Left ventricle myocardium inferior (tissue), 1 donor: ENCODE data around the gene GPR158. TPM values are rescaled to one million over a fixed set of nuclear protein-coding genes. Genes with fewer than 3 reads are reported as not detected.

Experiments
- DNase-seq: peaks from one replicate; pipeline ENCODE4 v3.0.0-alpha.2; 2020
- H3K27ac ChIP-seq: fragments of 200-600 bp; replicated peaks from 2 replicates; pipeline ENCODE4 v1.8.0; 2021
- H3K27me3 ChIP-seq: fragments of 200-600 bp; 2 replicates; pipeline ENCODE4 v1.8.0; 2021; ENCODE audit warnings: low read depth
- H3K36me3 ChIP-seq: fragments of 200-600 bp; 2 replicates; pipeline ENCODE4 v1.8.0; 2021
- H3K4me1 ChIP-seq: fragments of 200-600 bp; 2 replicates; pipeline ENCODE4 v1.8.0; 2021
- H3K4me3 ChIP-seq: fragments of 200-600 bp; 2 replicates; pipeline ENCODE4 v1.8.0; 2021; ENCODE audit warnings: mild to moderate bottlenecking, moderate library complexity
- H3K9me3 ChIP-seq: fragments of 200-600 bp; replicated peaks from 2 replicates; pipeline ENCODE4 v1.8.0; 2021
- intact Hi-C: fragments of 100-400 bp; cut with micrococcal nuclease; formaldehyde crosslinking; loops from one replicate; pipeline ENCODE4 v1.11.0; 2022
- total RNA-seq: library from RNA; stranded (reverse); fragmentation: NEBNext Ultra II Directional; extraction: Animal tissue kit (Norgen Biotek cat#: 25700); gene quantifications from one replicate; pipeline ENCODE4 v1.2.1, GENCODE V29; 2021
- TF ChIP-seq, protein P1 (sequence below): fragments of 200-600 bp; IDR thresholded peaks from 2 replicates; pipeline ENCODE4 v1.8.0; 2021; ENCODE audit warnings: antibody characterized with exemption, mild to moderate bottlenecking, borderline replicate concordance
- donor health status: DM: no; HTN: yes; CAD: no; lungs with severe emphysema.

GPR158 gene
- total RNA-seq, 1 donor from 2014 or later = not detected

DNA sequence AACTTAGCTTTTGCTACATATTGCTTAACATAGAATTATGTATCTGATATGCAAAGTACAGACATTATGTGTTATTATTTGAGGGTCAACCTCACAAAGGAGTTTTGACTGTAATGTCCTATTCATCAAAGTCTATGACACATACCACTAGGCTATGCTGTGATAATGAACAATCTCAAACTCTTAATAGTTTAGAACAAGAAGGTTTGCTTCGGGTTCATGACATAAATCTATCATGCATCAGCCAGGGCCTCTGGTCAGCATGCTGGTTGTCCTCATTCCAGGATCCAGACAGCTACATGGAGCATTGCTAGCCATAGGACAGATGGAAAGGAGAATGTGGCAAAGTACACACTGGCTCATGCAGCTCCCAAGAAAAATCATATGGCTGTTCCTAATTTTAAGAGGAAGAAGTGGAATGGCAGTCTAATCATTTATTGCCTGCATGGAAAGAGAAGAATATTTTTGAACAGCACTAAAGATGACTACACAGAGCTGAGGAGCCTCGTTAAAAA lies 332.1 kb downstream of the GPR158 start:
- Histone ChIP-seq H3K27ac (no peak overlapping the region), H3K9me3 (no peaks in the 10 kb centered on the region), H3K27me3 (no peaks in the 10 kb centered on the region), H3K36me3 (no peaks in the 10 kb centered on the region), H3K4me3 (no peak overlapping the region), H3K4me1 (peaks cover 8% of the 10 kb centered on the region)
- no peak for DNase-seq
- intact Hi-C loops = no loop called here
- TF ChIP-seq, protein P1, sequence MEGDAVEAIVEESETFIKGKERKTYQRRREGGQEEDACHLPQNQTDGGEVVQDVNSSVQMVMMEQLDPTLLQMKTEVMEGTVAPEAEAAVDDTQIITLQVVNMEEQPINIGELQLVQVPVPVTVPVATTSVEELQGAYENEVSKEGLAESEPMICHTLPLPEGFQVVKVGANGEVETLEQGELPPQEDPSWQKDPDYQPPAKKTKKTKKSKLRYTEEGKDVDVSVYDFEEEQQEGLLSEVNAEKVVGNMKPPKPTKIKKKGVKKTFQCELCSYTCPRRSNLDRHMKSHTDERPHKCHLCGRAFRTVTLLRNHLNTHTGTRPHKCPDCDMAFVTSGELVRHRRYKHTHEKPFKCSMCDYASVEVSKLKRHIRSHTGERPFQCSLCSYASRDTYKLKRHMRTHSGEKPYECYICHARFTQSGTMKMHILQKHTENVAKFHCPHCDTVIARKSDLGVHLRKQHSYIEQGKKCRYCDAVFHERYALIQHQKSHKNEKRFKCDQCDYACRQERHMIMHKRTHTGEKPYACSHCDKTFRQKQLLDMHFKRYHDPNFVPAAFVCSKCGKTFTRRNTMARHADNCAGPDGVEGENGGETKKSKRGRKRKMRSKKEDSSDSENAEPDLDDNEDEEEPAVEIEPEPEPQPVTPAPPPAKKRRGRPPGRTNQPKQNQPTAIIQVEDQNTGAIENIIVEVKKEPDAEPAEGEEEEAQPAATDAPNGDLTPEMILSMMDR = no peak

DNA sequence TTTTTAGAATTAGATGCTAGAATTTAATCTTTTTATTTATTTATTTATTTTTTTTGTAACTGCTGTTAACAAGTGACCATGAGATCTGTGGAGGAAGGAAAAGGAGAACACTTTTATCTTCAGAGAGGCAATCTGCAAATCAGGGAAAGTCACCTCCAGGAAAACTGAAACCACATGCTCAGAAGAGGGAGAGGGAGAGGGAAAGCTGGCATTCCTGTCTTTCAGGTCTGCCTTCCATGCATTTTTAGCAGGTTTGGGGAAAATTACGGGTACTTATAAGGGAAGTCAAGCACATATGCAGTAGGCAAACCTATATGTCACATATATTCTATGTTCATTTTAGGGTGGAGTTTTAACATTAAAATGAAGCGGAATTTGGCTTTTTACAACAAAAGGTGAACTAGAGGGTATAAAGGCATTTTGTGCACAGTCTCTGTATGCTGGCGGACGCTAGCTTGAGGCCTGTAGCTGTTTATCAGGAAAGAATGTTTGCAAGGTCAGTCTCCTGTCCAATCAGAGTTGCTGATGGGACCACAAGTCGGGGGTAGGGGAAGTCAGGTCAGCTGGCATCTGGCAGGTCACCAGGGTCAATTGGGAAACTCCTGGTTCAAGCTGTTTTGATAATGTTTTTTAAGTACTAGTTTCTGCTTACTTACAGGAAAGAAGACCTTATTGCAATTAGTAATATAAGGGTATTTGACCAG lies 333.5 kb downstream of the GPR158 start:
- Histone ChIP-seq H3K9me3 (no peaks in the 10 kb centered on the region), H3K4me1 (no peaks in the 10 kb centered on the region), H3K36me3 (no peaks in the 10 kb centered on the region), H3K27ac (no peak overlapping the region), H3K4me3 (no peak overlapping the region), H3K27me3 (no peaks in the 10 kb centered on the region)
- intact Hi-C loops = no loop called here
- DNase-seq = no peak
- TF ChIP-seq, protein P1 = no peak

DNA sequence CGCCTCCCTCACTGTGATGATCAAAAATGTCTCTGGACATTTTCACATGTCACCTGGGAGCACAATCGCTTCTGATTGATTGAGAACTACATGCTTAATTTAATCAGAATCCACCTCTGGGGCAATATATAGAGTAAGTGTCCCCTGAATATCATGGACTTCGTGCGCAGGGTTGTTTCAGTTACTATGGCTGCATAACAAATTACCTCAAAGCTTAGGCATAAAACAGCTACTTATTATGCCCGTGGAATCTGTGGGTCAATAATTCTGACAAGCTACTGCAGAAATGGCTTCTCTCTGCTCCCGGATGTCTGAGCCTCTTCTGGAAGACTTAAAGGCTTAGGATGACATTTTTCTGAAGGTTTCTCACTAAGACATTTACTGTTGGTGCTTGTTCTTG lies 334.4 kb downstream of the GPR158 start:
- Histone ChIP-seq H3K4me1 (no peaks in the 10 kb centered on the region), H3K9me3 (peaks cover 1% of the 10 kb centered on the region), H3K27me3 (no peaks in the 10 kb centered on the region), H3K4me3 (no peak overlapping the region), H3K36me3 (no peaks in the 10 kb centered on the region), H3K27ac (no peak overlapping the region)
- DNase-seq = no peak
- TF ChIP-seq, protein P1 = no peak
- intact Hi-C loops = no loop called here

DNA sequence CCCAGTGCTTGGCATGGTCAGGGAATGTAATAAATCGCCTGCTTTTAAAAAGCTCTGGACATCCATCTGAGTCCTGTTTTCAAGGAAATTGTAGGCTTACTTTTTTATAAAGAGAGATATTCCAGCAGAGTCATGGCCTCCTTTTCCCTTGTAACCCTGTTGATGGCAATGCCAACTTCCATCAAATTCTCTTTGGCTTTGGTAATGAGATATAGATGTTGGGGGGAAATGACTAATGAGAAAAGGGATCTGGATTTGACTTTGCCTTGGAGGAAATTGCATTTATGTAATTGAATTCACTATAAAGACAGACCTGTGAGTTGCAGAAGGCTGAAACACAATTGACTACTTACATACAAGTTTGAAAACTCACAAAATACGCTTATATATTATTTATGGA lies 347.5 kb downstream of the GPR158 start:
- Histone ChIP-seq H3K27me3 (no peaks in the 10 kb centered on the region), H3K36me3 (no peaks in the 10 kb centered on the region), H3K4me1 (no peaks in the 10 kb centered on the region), H3K4me3 (no peak overlapping the region), H3K27ac (no peak overlapping the region), H3K9me3 (no peaks in the 10 kb centered on the region)
- TF ChIP-seq, protein P1 = no peak
- intact Hi-C loops = no loop called here
- no peak for DNase-seq

DNA sequence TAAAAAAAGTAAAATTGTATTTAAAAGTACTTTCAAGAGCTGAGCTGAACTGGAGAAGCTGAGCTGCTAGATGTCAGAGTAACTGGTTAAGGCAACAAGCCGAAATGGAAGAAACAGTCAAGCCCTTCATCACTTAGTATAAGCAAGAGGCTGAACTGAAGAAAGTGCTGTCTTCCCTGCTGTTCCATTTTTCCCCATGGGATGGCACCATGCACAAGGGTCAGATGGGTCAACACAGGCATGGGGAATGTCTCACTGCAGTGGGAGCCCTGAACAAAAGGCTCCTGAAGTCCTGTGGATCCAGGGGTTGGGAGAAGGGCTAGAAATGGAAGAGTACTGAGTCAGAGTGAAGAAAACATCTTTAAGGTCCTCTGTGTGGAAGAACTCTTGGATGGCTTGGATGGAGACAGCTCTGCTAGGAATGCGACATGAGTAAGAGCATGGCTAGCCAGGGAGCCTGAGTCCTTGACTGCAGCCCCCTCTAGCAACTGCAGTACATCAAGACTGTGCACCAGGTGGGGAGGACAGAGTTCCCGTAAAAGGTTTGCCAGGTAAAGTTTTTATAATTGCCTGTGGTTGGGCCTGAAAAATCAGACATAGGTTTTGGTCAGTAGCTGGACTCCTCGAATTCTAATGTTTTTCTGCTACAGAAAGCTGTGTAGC lies 348.3 kb downstream of the GPR158 start:
- intact Hi-C loops = no loop called here
- Histone ChIP-seq H3K27me3 (no peaks in the 10 kb centered on the region), H3K36me3 (no peaks in the 10 kb centered on the region), H3K27ac (no peak overlapping the region), H3K4me3 (no peak overlapping the region), H3K9me3 (no peaks in the 10 kb centered on the region), H3K4me1 (no peaks in the 10 kb centered on the region)
- TF ChIP-seq, protein P1 = no peak
- no peak for DNase-seq
